Measurements from ENCODE around the gene BCL2.

The BCL2 gene

DNA sequence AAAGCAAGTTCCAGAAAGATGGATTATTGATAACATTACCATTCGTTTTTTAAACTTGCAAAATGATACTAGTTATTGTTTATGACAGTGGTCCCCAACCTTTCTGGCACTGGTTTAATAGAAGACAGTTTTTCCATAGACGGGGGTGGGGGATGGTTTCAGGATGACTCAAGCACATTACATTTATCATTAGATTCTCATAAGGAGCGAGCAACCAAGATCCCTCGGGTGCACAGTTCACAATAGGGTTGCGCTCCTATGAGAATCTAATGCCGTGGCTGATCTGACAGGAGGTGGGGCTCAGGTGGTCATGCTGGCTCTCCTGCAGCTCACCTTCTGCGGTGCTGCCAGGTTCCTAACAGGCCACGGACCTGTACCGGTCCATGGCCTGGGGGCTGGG is 86.2 kb downstream of the BCL2 start:
- no peak for DNase-seq (ENCODE audit: low read depth)
- TF ChIP-seq, protein P1, sequence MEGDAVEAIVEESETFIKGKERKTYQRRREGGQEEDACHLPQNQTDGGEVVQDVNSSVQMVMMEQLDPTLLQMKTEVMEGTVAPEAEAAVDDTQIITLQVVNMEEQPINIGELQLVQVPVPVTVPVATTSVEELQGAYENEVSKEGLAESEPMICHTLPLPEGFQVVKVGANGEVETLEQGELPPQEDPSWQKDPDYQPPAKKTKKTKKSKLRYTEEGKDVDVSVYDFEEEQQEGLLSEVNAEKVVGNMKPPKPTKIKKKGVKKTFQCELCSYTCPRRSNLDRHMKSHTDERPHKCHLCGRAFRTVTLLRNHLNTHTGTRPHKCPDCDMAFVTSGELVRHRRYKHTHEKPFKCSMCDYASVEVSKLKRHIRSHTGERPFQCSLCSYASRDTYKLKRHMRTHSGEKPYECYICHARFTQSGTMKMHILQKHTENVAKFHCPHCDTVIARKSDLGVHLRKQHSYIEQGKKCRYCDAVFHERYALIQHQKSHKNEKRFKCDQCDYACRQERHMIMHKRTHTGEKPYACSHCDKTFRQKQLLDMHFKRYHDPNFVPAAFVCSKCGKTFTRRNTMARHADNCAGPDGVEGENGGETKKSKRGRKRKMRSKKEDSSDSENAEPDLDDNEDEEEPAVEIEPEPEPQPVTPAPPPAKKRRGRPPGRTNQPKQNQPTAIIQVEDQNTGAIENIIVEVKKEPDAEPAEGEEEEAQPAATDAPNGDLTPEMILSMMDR (conservative IDR thresholded peaks at IDR 0.05; ENCODE audit: low read length) = no peak
- H3K4me3 ChIP-seq (ENCODE audit: low read length) = no peak overlapping the region

DNA sequence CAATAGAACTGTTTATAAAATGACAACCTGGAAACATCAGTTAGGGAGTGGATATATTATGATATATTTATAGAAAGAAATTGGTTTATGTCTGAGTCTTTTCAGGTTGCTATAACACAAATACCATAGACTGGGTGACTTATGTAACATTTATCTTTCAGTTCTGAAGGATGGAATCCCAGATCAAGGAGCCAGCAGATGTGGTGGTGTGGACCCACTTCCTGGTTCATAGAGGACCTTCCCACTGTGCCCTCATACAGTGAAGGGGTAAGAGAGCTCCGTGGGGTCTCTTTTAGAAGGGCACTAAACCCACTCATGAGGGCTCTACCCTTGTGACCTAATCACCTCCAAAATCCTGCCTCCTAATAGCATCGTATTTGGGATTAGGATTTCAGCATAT is 86.7 kb downstream of the BCL2 start:
- no peak overlapping the region for H3K4me3 ChIP-seq (ENCODE audit: low read length)
- DNase-seq (ENCODE audit: low read depth) = no peak
- TF ChIP-seq, protein P1 (conservative IDR thresholded peaks at IDR 0.05; ENCODE audit: low read length) = no peak

DNA sequence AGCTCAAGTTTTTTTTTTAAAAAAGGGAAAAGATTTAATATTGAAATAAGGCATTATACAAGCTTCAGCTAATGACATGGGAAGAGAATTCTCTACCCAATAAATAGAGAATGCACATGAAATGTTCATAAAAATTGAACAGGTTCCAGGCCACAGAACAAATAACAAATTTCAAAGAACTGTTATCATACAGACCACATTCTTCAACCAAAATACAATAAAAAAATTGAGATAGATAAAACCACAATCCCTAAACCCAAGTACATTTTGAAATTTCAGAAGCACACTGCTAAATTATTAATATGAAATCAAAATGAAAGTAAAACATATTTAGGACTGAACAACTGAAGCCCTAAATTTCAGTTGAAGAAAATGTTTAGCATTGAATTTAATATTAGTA is 89.6 kb downstream of the BCL2 start:
- no peak overlapping the region for H3K4me3 ChIP-seq (ENCODE audit: low read length)
- no peak for DNase-seq (ENCODE audit: low read depth)
- TF ChIP-seq, protein P1 (conservative IDR thresholded peaks at IDR 0.05; ENCODE audit: low read length) = no peak

DNA sequence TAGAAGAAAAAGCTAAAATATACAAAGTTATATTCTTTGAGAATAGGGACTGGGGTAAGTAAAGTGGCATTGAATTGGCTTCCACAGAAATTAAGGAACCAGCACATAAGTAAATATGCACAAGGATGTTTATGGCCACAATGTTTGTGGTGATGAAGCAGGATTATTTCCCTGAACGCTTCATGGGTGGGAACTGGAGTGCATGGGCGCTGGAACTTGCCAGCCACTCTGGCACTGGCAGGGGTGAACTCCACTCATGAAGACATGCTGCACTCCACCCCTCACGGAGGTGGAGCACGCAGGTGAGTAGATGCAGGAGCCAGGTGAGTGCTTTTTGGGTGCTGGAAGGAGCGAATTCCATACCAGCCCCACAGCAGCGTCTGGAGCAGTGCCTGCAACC is 94.1 kb downstream of the BCL2 start:
- no peak overlapping the region for H3K4me3 ChIP-seq (ENCODE audit: low read length)
- TF ChIP-seq, protein P1 (conservative IDR thresholded peaks at IDR 0.05; ENCODE audit: low read length) = no peak
- DNase-seq (ENCODE audit: low read depth) = no peak

DNA sequence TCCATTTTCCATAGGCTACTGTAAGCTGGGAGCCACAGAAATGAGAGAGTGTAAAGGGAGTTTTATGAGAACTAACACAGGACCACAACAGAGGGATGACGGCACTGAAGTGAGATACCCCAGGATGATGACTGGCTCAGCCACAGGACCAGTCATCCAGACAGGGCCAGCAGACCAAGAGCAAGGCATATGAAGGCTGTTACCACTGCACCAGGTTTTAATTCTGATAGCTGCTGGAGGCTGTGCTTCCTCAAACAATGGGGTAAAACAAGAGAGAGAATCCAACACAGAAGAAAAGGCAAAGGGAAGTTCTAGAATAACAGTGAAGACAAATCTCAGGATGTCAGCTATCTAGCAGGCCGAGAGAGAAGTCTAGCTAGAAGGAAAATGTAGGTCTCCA is 94.9 kb downstream of the BCL2 start:
- DNase-seq (ENCODE audit: low read depth) = no peak
- TF ChIP-seq, protein P1 (conservative IDR thresholded peaks at IDR 0.05; ENCODE audit: low read length) = no peak

DNA sequence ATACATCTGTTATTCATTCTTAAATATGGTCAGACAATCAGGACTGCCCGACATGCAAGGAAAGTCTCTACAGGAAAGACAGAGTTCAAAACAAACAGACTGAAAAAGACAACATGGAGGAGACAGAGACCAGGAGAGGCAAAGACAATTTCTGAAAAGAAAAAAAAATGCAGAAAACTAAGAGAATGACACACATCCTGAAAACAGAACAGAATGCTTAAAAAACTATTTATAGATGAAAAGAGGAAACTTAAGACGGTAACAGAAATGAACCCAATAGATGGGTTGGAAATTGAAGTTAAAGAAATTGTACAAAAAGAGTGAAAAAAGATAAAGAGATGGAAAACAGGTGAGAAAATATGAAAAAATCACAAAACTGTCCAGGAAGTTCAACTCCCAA is 95.7 kb downstream of the BCL2 start:
- H3K4me3 ChIP-seq (ENCODE audit: low read length) = no peak overlapping the region
- DNase-seq (ENCODE audit: low read depth) = no peak
- TF ChIP-seq, protein P1 (conservative IDR thresholded peaks at IDR 0.05; ENCODE audit: low read length) = no peak

More for the DNA sequence above, 94.9 kb downstream of the BCL2 start:
- H3K4me3 ChIP-seq (ENCODE audit: low read length) = no peak overlapping the region

DNA sequence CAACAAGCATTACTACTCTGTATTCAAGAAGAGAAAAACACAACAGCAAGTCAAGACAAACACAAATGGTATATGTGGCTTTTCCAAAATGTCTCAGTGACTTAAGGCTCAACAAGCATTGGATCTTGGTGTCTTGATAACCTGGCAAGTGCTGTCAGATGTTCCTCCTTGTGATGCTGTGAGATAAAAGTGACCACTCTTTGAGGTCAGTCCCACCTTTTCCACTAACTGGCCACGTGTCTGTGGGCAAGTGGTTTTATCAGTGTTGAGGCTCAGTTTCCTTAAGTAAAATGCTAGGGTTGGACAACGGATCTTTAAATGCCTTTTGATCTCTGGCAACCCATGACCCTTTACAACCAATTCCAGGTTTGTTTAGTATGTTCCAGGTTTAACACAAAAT is 98.7 kb downstream of the BCL2 start:
- no peak for DNase-seq (ENCODE audit: low read depth)
- no peak overlapping the region for H3K4me3 ChIP-seq (ENCODE audit: low read length)
- TF ChIP-seq, protein P1 (conservative IDR thresholded peaks at IDR 0.05; ENCODE audit: low read length) = no peak

Data from AG10803 (cell line).